ENCODE measurements around the gene ANAPC13.

ANAPC13 gene

GRCh38 chr3:134464689-134465365 lies 21.0 kb downstream of the ANAPC13 start:
- TF ChIP-seq CTCF (IDR thresholded peaks at IDR 0.05; ENCODE audit: borderline replicate concordance, insufficient read depth, low read depth, low read length), result no peak
- H3K4me3 ChIP-seq (ENCODE audit: low read depth, low read length), result no peak overlapping the region

GRCh38 chr3:134464064-134464688 lies 21.6 kb downstream of the ANAPC13 start:
- no peak overlapping the region for H3K4me3 ChIP-seq (ENCODE audit: low read depth, low read length)
- no peak for TF ChIP-seq CTCF (IDR thresholded peaks at IDR 0.05; ENCODE audit: borderline replicate concordance, insufficient read depth, low read depth, low read length)

- no peak for TF ChIP-seq CTCF (IDR thresholded peaks at IDR 0.05; ENCODE audit: borderline replicate concordance, insufficient read depth, low read depth, low read length)
- H3K4me3 ChIP-seq (ENCODE audit: low read depth, low read length), result no peak overlapping the region
Observed at GRCh38 chr3:134463676-134464063, 22.1 kb downstream of the ANAPC13 start.

- H3K4me3 ChIP-seq (ENCODE audit: low read depth, low read length), result no peak overlapping the region
- TF ChIP-seq CTCF (IDR thresholded peaks at IDR 0.05; ENCODE audit: borderline replicate concordance, insufficient read depth, low read depth, low read length), result no peak
Observed at GRCh38 chr3:134462331-134462941, 23.3 kb downstream of the ANAPC13 start.

GRCh38 chr3:134460965-134461364 lies 24.8 kb downstream of the ANAPC13 start:
- TF ChIP-seq CTCF (IDR thresholded peaks at IDR 0.05; ENCODE audit: borderline replicate concordance, insufficient read depth, low read depth, low read length), result no peak
- no peak overlapping the region for H3K4me3 ChIP-seq (ENCODE audit: low read depth, low read length)

- H3K4me3 ChIP-seq (ENCODE audit: low read depth, low read length), result no peak overlapping the region
- TF ChIP-seq CTCF (IDR thresholded peaks at IDR 0.05; ENCODE audit: borderline replicate concordance, insufficient read depth, low read depth, low read length), result no peak
Observed at GRCh38 chr3:134459562-134459961, 26.2 kb downstream of the ANAPC13 start.
